Measurements from ENCODE around the gene ANO8. TPM values are rescaled to one million over a fixed set of nuclear protein-coding genes. Genes with fewer than 3 reads are reported as not detected.

ANO8 gene
- polyA plus RNA-seq, 3 donors, result 0.11 to 14.1 TPM; not detected in 1

- Histone ChIP-seq H3K79me2 (ENCODE audit: insufficient read depth, low read length) (peaks cover 2% of the 10 kb centered on the region), H3K27me3 (ENCODE audit: control insufficient read depth in 2 of 2, insufficient read depth in 2 of 2, low read length in 2 of 2) (no peaks in the 10 kb centered on the region), H3K27ac (ENCODE audit: low read depth in 1 of 2, low read length in 2 of 2) (peak overlapping the region in 1 of 2 donors; percentile 61), H3K36me3 (replicated peaks in 1 of 2; ENCODE audit: control insufficient read depth in 1 of 2, insufficient read depth in 2 of 2, low read length in 2 of 2) (peaks cover 11 to 14% of the 10 kb centered on the region in 2 donors), H3K9me3 (replicated peaks in 1 of 2; ENCODE audit: control insufficient read depth in 1 of 2, insufficient read depth in 1 of 2, low read length in 2 of 2) (no peaks in the 10 kb centered on the region), H3K9ac (ENCODE audit: insufficient read depth, low read length, poor library complexity, severe bottlenecking) (peak overlapping the region; percentile 65), H3K4me3 (replicated peaks in 1 of 3; ENCODE audit: low read depth in 2 of 3, low read length in 3 of 3) (peak overlapping the region; percentile 51 to 89 (median 61)), H3K4me1 (ENCODE audit: control insufficient read depth in 1 of 2, insufficient read depth in 2 of 2, low read length in 2 of 2) (peaks cover 12 to 15% of the 10 kb centered on the region in 2 donors), H4K20me1 (ENCODE audit: insufficient read depth, low read length) (no peaks in the 10 kb centered on the region), H2AFZ (ENCODE audit: insufficient read depth, low read depth, low read length, poor library complexity, severe bottlenecking) (peak overlapping the region; percentile 98), H3K4me2 (replicated peaks; ENCODE audit: extremely low read depth, low read length, poor library complexity, severe bottlenecking) (peak overlapping the region; percentile 83)
- DNase-seq, result peak; percentile 74 to 78 (median 76)
- Mint-ChIP-seq H3K4me1 (peaks cover 9% of the 10 kb centered on the region), H3K27me3 (ENCODE audit: low read depth in 3 of 3) (peaks cover 0 to 10% (median 0%) of the 10 kb centered on the region in 3 donors), H3K9me3 (peaks cover 0 to 3% (median 0%) of the 10 kb centered on the region in 7 donors), H3K27ac (peak overlapping the region; percentile 46 to 84 (median 76)), H3K4me3 (peak overlapping the region; percentile 81 to 89), H3K36me3 (peaks cover 7 to 26% of the 10 kb centered on the region in 2 donors)
- intact Hi-C loops (cut with micrococcal nuclease), result loop anchor here (5.0 to 10.0 kb wide), 2 partner anchors 92 to 95 kb away; no protein-coding TSS in a partner anchor
- WGBS (ENCODE audit: insufficient coverage), result 3% methylated on average over 41 of the region's 46 CpGs
- peak; percentile 85 for TF ChIP-seq CTCF (IDR thresholded peaks at IDR 0.05)
Measured at GRCh38 chr19:17292301-17293074, 42.2 kb downstream of the ANO8 start.

- Histone ChIP-seq H3K4me1 (ENCODE audit: control insufficient read depth in 1 of 2, insufficient read depth in 2 of 2, low read length in 2 of 2) (peaks cover 12 to 15% of the 10 kb centered on the region in 2 donors), H2AFZ (ENCODE audit: insufficient read depth, low read depth, low read length, poor library complexity, severe bottlenecking) (no peak overlapping the region), H3K9ac (ENCODE audit: insufficient read depth, low read length, poor library complexity, severe bottlenecking) (no peak overlapping the region), H3K36me3 (replicated peaks in 1 of 2; ENCODE audit: control insufficient read depth in 1 of 2, insufficient read depth in 2 of 2, low read length in 2 of 2) (peaks cover 6 to 21% of the 10 kb centered on the region in 2 donors), H3K9me3 (replicated peaks in 1 of 2; ENCODE audit: control insufficient read depth in 1 of 2, insufficient read depth in 1 of 2, low read length in 2 of 2) (no peaks in the 10 kb centered on the region), H3K4me2 (replicated peaks; ENCODE audit: extremely low read depth, low read length, poor library complexity, severe bottlenecking) (peak overlapping the region; percentile 25), H3K27me3 (ENCODE audit: control insufficient read depth in 2 of 2, insufficient read depth in 2 of 2, low read length in 2 of 2) (no peaks in the 10 kb centered on the region), H4K20me1 (ENCODE audit: insufficient read depth, low read length) (no peaks in the 10 kb centered on the region), H3K79me2 (ENCODE audit: insufficient read depth, low read length) (no peaks in the 10 kb centered on the region), H3K27ac (ENCODE audit: low read depth in 1 of 2, low read length in 2 of 2) (no peak overlapping the region), H3K4me3 (replicated peaks in 1 of 3; ENCODE audit: low read depth in 2 of 3, low read length in 3 of 3) (no peak overlapping the region)
- Mint-ChIP-seq H3K4me3 (no peak overlapping the region), H3K4me1 (peaks cover 9% of the 10 kb centered on the region), H3K36me3 (peaks cover 9 to 34% of the 10 kb centered on the region in 2 donors), H3K27ac (no peak overlapping the region), H3K27me3 (ENCODE audit: low read depth in 3 of 3) (peaks cover 0 to 10% (median 0%) of the 10 kb centered on the region in 3 donors), H3K9me3 (peaks cover 0 to under 1% (median 0%) of the 10 kb centered on the region in 7 donors)
- intact Hi-C loops (cut with micrococcal nuclease), result no loop called here
- TF ChIP-seq CTCF (IDR thresholded peaks at IDR 0.05), result no peak
- peak; percentile 55 to 80 (median 71) for DNase-seq
- WGBS (ENCODE audit: insufficient coverage), result 27% methylated on average over 12 of the region's 22 CpGs
Measured at GRCh38 chr19:17289489-17289888, 45.2 kb downstream of the ANO8 start.

Measured in CD14-positive monocyte (primary cell).